Femur (tissue), 1 donor: Measurements from ENCODE around the gene TBC1D19.
"Not testable (repeated sequence)": the region's sequence is repeated elsewhere in the genome, so short reads cannot be mapped to it uniquely, and the experiment has no call there.

Experiments used
- DNase-seq: peaks from one replicate; pipeline ENCODE4 v3.0.0-alpha.2; 2017

TBC1D19 gene

GRCh38 chr4:26607776-26608175 is 23.9 kb downstream of the TBC1D19 start:
- DNase-seq = no peak

DNA sequence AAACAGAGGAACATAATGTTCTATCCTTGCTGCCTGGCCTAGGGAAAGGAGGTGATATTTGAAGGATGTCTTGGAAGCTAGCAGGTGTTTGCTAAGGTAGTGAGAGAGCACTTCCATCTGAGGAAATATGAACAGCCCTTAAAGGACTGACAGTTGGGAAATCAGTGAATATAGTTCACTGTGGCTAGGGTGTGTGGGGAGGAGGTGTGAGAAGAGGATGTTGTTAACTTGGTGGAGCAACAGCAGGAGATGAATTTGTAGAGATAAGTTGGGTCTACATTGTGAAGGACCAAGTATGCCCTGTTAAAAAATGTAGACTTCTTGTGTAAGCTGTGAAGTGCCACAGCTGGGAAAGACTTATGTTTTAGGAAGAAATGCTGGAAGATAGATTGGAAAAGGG is 25.5 kb downstream of the TBC1D19 start:
- DNase-seq = no peak

DNA sequence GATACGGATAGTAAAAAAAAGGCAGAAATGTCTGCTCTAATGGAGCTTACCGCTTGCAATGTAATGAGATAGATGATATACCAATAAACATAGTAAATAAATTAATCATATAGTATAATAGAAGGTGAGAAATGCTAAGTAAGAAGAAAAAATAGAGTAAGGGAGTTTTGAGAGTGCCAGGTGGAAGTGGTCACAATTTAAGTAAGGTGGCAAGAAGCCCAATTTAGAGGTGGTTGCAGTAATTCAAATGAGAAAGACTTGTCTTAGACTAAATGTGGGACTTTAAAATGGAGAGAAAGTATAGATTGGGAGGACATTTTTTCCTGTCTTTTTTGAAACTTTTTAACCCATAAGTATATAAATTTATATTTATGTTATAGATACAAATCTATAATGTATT is 26.0 kb downstream of the TBC1D19 start:
- DNase-seq = no peak

GRCh38 chr4:26611372-26611771 is 27.5 kb downstream of the TBC1D19 start:
- no peak for DNase-seq

- DNase-seq = no peak
Measured at GRCh38 chr4:26611885-26612284, 28.0 kb downstream of the TBC1D19 start.

DNA sequence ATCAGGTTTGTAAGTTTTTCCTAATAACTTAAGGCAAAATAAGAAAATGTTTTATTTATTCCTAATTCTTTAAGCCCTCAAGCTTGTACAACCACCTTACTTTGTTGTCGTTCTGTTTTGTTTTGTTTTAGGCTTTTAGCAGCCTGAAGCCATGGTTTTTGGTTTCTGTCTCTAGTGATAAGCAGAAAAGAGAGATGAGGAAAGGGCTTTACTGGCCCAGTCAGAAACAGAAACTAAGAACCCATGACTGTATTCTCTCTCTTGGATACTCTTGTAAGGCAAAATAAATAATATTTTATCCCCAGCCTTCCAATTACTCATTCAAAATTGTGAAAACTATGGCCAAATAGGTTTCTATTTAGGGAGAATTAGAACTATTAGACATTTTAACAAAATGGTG is 29.4 kb downstream of the TBC1D19 start:
- DNase-seq = no peak

GRCh38 chr4:26613735-26614134 is 29.9 kb downstream of the TBC1D19 start:
- no peak for DNase-seq

DNA sequence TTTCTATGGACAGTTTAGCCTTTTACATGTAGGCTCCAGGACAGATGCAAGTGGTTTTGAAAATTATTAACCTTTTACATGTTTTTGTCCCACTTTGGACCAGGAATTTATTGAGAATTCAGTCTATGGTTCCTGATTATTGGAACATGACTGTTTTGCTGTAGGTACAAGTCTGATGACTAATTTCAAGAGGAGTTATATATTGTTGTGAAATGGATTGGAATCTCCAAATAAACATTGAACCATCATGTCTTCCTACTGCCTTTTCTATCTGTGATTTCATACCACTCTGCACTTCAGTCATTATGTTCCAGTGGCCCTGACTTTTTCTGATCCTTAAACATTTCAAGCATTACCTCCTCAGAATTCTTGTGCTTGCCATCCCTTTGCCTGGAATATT is 35.9 kb downstream of the TBC1D19 start:
- no peak for DNase-seq

DNA sequence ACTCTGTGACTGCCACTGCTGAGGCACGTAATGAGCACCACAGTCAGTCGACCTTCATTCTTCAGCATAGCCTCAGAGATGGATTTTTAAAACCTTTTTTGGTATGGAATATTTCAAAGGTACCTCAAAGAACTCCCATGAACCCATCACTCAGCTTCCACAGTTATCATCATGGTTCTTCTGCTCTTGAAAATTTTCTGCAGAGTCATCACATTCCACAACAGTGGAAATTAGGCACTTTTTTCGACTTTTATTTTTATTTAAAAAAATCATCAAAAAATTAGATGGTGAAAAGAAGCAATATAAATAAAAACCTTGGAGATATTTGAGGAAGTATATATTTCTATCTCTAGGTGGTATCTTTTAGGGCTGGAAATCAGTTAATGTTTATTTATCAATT is 37.5 kb downstream of the TBC1D19 start:
- DNase-seq = no peak

- DNase-seq = no peak
Measured at GRCh38 chr4:26622913-26623312, 39.0 kb downstream of the TBC1D19 start.

DNA sequence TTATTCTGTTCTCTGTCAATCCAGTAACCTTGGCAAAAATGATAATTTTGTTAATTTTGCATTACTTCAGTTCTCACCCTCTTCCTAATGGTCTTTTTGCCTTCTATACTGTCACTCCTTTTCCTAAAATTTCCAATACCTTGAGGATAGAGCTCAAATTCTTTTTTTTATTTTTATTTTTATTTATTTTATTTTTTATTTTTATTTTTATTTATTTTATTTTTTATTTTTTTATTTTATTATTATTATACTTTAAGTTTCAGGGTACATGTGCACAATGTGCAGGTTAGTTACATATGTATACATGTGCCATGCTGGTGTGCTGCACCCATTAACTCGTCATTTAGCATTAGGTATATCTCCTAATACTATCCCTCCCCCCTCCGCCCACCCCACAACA is 42.8 kb downstream of the TBC1D19 start:
- not testable (repeated sequence) for DNase-seq

- DNase-seq = no peak
Measured at GRCh38 chr4:26632916-26633315, 49.0 kb downstream of the TBC1D19 start.

DNA sequence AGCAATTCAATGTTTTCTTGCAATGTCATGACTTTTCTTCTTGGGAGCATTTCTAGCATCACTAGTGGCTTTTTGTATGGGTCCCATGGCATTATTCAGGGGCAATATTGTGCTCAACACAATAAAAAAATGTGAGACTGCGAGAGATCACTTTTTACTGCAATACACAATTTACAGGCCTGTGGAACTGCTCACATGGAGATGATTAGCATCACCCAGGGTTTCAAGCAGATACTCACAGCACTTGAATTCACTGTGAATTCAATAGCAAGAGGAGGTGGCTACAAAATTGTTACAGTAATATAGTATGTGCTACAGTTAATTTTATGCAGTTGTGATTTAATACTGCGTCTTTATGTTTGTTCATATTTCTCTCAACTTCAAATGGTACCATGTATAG is 50.4 kb downstream of the TBC1D19 start:
- DNase-seq = no peak

- no peak for DNase-seq
Measured at GRCh38 chr4:26636458-26636857, 52.6 kb downstream of the TBC1D19 start.

DNA sequence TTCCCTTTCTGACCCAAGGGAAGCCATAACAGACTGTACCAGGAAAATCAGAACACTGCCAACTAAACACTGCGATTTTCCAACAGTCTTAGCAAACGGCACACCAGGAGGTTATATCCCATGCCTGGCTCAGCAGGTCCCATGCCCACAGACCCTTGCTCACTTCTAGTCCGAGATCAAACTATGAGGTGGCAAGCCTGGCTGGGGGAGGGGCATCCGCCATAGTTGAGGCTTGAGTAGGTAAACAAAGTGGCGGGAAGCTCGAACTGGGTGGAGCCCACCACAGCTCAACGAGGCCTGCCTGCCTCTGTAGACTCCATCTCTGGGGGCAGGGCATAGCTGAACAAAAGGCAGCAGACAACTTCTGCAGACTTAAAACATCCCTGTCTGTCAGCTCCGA is 56.8 kb downstream of the TBC1D19 start:
- DNase-seq = not testable (repeated sequence)

- DNase-seq = no peak
Measured at GRCh38 chr4:26647523-26648224, 63.8 kb downstream of the TBC1D19 start.

GRCh38 chr4:26648260-26648659 is 64.4 kb downstream of the TBC1D19 start:
- no peak for DNase-seq

GRCh38 chr4:26660261-26660660 is 76.4 kb downstream of the TBC1D19 start:
- no peak for DNase-seq

DNA sequence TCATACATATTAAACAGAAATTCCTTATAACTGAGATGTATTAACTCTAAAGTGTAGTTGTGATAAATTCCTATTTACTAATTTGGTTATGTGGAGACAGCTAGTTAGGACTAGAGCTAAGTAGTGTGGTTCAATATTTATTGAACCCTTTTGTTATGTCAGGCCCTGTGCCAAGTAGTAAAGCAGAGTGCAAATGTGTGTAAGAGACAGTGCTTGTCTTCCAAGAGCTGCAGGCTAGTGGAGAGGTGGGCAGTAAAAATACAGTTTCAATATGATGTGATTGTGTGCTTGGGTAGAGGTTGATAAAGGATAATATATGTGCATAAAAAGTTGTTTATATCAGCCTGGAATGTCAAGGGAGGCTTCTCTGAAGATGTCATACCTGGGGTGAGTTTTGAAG is 80.0 kb downstream of the TBC1D19 start:
- DNase-seq = no peak

- no peak for DNase-seq
Measured at GRCh38 chr4:26670903-26671537, 87.1 kb downstream of the TBC1D19 start.

DNA sequence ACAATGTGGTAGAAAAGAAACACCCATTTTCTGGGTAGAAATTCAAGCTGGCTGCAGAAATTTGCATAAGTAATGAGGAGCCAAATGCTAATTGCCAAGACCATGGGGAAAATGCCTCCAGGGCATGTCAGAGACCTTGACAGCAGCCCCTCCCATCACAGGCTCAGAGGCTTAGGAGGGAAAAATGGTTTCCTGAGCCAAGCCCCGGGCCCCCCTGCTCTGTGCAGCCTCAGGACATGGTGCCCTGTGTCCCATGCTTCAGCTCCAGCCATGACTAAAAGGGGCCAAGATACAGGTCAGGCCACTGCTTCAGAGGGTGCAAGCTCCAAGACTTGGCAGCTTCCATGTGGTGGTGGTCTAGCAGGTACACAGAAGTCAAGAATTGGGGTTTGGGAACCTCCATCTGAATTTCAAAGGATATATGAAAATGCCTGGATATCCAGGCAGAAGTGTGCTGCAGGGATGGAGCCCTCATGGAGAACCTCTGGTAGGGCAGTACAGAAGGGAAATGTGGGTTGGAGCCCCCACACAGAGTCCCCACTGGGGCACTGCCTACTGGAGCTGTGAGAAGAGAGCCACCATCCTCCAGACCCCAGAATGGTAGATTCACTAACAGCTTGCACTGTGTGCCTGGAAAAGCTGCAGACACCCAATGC is 95.3 kb downstream of the TBC1D19 start:
- DNase-seq = not testable (repeated sequence)

DNA sequence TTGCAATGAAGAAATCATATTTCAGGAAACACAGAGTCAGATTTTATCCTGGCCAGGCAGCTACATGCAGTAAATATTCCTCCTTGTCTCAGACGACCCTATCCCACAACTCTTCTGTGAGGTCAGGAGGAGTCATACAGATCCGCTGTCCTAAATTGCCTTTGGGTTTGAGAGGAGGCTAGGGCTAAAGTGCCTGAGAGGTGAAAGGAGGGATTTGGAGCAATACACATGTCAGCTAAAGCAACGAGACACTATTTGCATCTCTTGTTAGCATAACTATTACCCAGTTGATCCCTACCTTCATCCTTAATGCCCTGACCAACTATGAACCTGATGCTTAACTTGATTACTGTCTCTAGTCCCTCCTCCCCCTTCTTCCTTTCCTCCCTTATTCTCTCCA is 98.6 kb downstream of the TBC1D19 start:
- DNase-seq = no peak

DNA sequence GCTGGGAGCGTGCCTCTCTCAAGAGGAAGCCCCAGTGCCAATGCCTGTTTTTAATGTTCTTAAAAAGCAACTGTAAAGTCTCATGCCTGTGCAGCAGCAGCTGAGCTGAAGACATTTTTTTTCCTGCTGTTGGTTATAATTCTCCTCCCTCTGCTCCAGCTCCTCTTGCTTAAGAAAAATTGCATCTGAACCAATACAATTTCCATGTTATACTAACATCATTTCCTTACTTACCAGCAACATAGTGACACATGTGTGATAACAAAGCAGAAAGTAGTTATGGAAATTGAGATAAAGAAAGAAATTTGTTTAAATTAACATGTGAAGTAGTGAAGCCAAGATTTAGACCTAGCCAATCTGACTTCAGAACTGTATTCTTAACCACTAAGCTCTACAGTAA is 101.4 kb downstream of the TBC1D19 start:
- DNase-seq = no peak

DNA sequence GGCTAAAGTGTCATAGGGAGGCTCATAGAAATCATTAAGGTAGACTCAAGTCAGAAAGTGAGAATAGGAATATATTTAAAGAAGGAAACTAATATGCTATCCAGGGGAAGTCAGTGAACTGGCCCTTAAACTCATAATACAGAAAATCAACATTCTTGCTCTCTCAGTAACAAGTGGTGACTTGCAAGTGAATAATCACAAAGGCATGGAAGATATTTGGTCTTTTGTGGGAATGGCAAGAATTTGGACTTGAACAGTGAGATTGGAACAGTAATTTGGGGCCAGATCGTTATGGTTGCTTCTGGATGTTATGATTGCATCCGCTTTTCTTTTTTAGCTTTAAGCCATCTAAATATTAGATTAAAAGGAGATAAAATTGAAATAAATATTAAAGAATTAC is 103.8 kb downstream of the TBC1D19 start:
- no peak for DNase-seq
